H1 (cell line): ENCODE results near the gene TMEM86B. TPM values are rescaled to one million over a fixed set of nuclear protein-coding genes. Genes with fewer than 3 reads are reported as not detected.

Experiments used
- CTCF ChIA-PET: fragments of 300-600 bp; sonication (Branson Sonifier 250); formaldehyde crosslinking; loops from one replicate; lab custom pipeline; 2021; ENCODE audit not compliant: partially characterized antibody; lab: Charles Lee
- POLR2A ChIA-PET: fragments of 300-600 bp; sonication (Branson Sonifier 250); formaldehyde crosslinking; loops from one replicate; lab custom pipeline; 2021; ENCODE audit warnings: inconsistent platforms; ENCODE audit not compliant: partially characterized antibody; lab: Charles Lee
- DNase-seq, 2 experiments: peaks; one replicate each; pipeline versions ENCODE4 v3.0.0 to v3.0.0-alpha.2; 2010 to 2022; ENCODE audit warnings: low spot score in 2 of 2, low read depth in 1 of 2, mixed read lengths in 1 of 2
- FAIRE-seq: peaks from 2 replicates; lab custom pipeline; 2011; peaks lifted over from hg19 to GRCh38; lab: Jason Lieb, UNC
- H2AFZ ChIP-seq: 2 replicates; pipeline ENCODE4 v1.8.1; 2012; ENCODE audit warnings: low read length, inconsistent platforms
- H2AK5ac ChIP-seq: 2 replicates; pipeline ENCODE4 v1.6.1; 2013; ENCODE audit warnings: low read depth, low read length
- H2BK120ac ChIP-seq: replicated peaks from 2 replicates; pipeline ENCODE3; 2013; ENCODE audit warnings: low read depth, low read length, inconsistent platforms
- H2BK12ac ChIP-seq: 2 replicates; pipeline ENCODE4 v1.6.1; 2013; ENCODE audit warnings: low read depth, low read length
- H2BK15ac ChIP-seq: 2 replicates; pipeline ENCODE4 v1.6.1; 2013; ENCODE audit warnings: low read length
- H2BK20ac ChIP-seq: 2 replicates; pipeline ENCODE4 v1.6.1; 2013; ENCODE audit warnings: low read length
- H2BK5ac ChIP-seq: 2 replicates; pipeline ENCODE4 v1.6.1; 2013; ENCODE audit warnings: low read depth, low read length
- H3K14ac ChIP-seq: 2 replicates; pipeline ENCODE4 v1.6.1; 2013; ENCODE audit warnings: inconsistent platforms; ENCODE audit not compliant: insufficient read length
- H3K18ac ChIP-seq: 2 replicates; pipeline ENCODE4 v1.6.1; 2013; ENCODE audit warnings: low read length; ENCODE audit errors: extremely low read depth
- H3K23ac ChIP-seq: 2 replicates; pipeline ENCODE4 v1.6.1; 2013; ENCODE audit warnings: inconsistent platforms; ENCODE audit not compliant: insufficient read length
- H3K23me2 ChIP-seq: 2 replicates; pipeline ENCODE4 v1.6.1; 2013; ENCODE audit warnings: low read depth, low read length
- H3K27ac ChIP-seq: 2 replicates; pipeline ENCODE4 v1.6.1; 2011; ENCODE audit warnings: low read depth, low read length, inconsistent platforms
- H3K27me3 ChIP-seq, 4 experiments: replicated peaks in 1 of 4; 1 replicate in 1 of 4; 2 replicates in 3 of 4; pipeline versions ENCODE4 v1.6.1 to v1.8.1; 2011 to 2013; ENCODE audit warnings: low read length in 3 of 4, mild to moderate bottlenecking in 3 of 4, inconsistent platforms in 2 of 4, mixed read lengths in 2 of 4, moderate library complexity in 1 of 4; ENCODE audit not compliant: control insufficient read depth in 3 of 4, insufficient read depth in 3 of 4; ENCODE audit errors: extremely low read depth in 1 of 4
- H3K36me3 ChIP-seq, 4 experiments: 2 replicates each; pipeline versions ENCODE4 v1.6.1 to v1.8.1; 2011 to 2013; ENCODE audit warnings: mild to moderate bottlenecking in 4 of 4, low read length in 3 of 4, moderate library complexity in 2 of 4, control low read depth in 1 of 4, inconsistent platforms in 1 of 4; ENCODE audit not compliant: insufficient read depth in 4 of 4, control insufficient read depth in 2 of 4
- H3K4ac ChIP-seq: replicated peaks from 2 replicates; pipeline ENCODE3; 2013; ENCODE audit warnings: low read length, low read depth, mixed read lengths, inconsistent platforms; ENCODE audit not compliant: insufficient read length
- H3K4me1 ChIP-seq, 4 experiments: replicated peaks in 1 of 4; 1 replicate in 1 of 4; 2 replicates in 3 of 4; pipeline versions ENCODE4 v1.6.1 to v1.8.1; 2011 to 2013; ENCODE audit warnings: low read length in 3 of 4, inconsistent platforms in 2 of 4, mixed read lengths in 1 of 4; ENCODE audit not compliant: insufficient read depth in 4 of 4, control insufficient read depth in 3 of 4
- H3K4me2 ChIP-seq, 2 experiments: 2 replicates each; pipeline versions ENCODE4 v1.6.1 to v1.8.1; 2011 to 2013; ENCODE audit warnings: low read depth in 2 of 2, low read length in 2 of 2, control low read depth in 1 of 2, inconsistent platforms in 1 of 2, mild to moderate bottlenecking in 1 of 2; ENCODE audit not compliant: insufficient read depth in 1 of 2
- H3K4me3 ChIP-seq, 4 experiments: fragments of 200-600, 300-600 bp in 1 of 4; sonication (generic), shearing (Covaris generic), sonication (Bioruptor Twin) in 1 of 4; 2 replicates each; pipeline versions ENCODE4 v1.5.1 to v1.8.1; 2011 to 2016; ENCODE audit warnings: low read length in 4 of 4, low read depth in 3 of 4, control low read depth in 2 of 4, inconsistent platforms in 2 of 4, mild to moderate bottlenecking in 2 of 4, mixed read lengths in 1 of 4, moderate library complexity in 1 of 4; ENCODE audit not compliant: insufficient read depth in 2 of 4; ENCODE audit errors: extremely low read depth in 1 of 4
- H3K56ac ChIP-seq: replicated peaks from 2 replicates; pipeline ENCODE3; 2013; ENCODE audit warnings: low read depth, mild to moderate bottlenecking, mixed read lengths, low read length, inconsistent platforms; ENCODE audit not compliant: insufficient read length
- H3K79me1 ChIP-seq: 2 replicates; pipeline ENCODE4 v1.6.1; 2013; ENCODE audit warnings: low read depth, low read length, control low read depth
- H3K79me2 ChIP-seq, 2 experiments: 2 replicates each; pipeline versions ENCODE4 v1.6.1 to v1.8.1; 2012 to 2013; ENCODE audit warnings: low read length in 2 of 2, mild to moderate bottlenecking in 2 of 2, inconsistent platforms in 1 of 2; ENCODE audit not compliant: insufficient read depth in 2 of 2, control insufficient read depth in 1 of 2
- H3K9ac ChIP-seq, 4 experiments: replicated peaks in 1 of 4; 1 replicate in 1 of 4; 2 replicates in 3 of 4; pipeline versions ENCODE4 v1.6.1 to v1.8.1; 2011 to 2013; ENCODE audit warnings: low read depth in 3 of 4, low read length in 3 of 4, control low read depth in 2 of 4, mild to moderate bottlenecking in 2 of 4, moderate library complexity in 2 of 4, inconsistent platforms in 1 of 4; ENCODE audit errors: extremely low read depth in 1 of 4
- H3K9me3 ChIP-seq, 2 experiments: 2 replicates each; pipeline versions ENCODE4 v1.6.1 to v1.8.1; 2012 to 2013; ENCODE audit warnings: mild to moderate bottlenecking in 2 of 2, moderate library complexity in 2 of 2, control low read depth in 1 of 2, inconsistent platforms in 1 of 2, low read depth in 1 of 2, low read length in 1 of 2, mixed read lengths in 1 of 2; ENCODE audit not compliant: insufficient read depth in 2 of 2
- H4K20me1 ChIP-seq, 2 experiments: replicated peaks in 1 of 2; 2 replicates each; pipeline versions ENCODE3 to v1.8.1; 2011 to 2013; ENCODE audit warnings: inconsistent platforms in 2 of 2, low read length in 2 of 2, mild to moderate bottlenecking in 1 of 2; ENCODE audit not compliant: insufficient read depth in 2 of 2, control insufficient read depth in 1 of 2
- H4K5ac ChIP-seq: 2 replicates; pipeline ENCODE4 v1.6.1; 2013; ENCODE audit warnings: low read length, low read depth, mixed read lengths, inconsistent platforms; ENCODE audit not compliant: insufficient read length
- H4K8ac ChIP-seq: 2 replicates; pipeline ENCODE4 v1.8.0; 2013; ENCODE audit warnings: mild to moderate bottlenecking, moderate library complexity, low read length, inconsistent platforms; ENCODE audit not compliant: insufficient read depth; ENCODE audit errors: extremely low read depth
- H4K91ac ChIP-seq: replicated peaks from 2 replicates; pipeline ENCODE3; 2013; ENCODE audit warnings: low read length, mixed read lengths, inconsistent platforms; ENCODE audit not compliant: insufficient read length
- NANOG ChIP-seq: IDR thresholded peaks from 2 replicates; pipeline ENCODE4 v1.6.1; 2011; ENCODE audit warnings: low read length, low read depth, mild to moderate bottlenecking, inconsistent platforms; ENCODE audit not compliant: insufficient read depth, poor library complexity, severe bottlenecking
- RBBP5 ChIP-seq: IDR thresholded peaks from 2 replicates; pipeline ENCODE4 v1.7.1; 2012; ENCODE audit warnings: low read depth, mild to moderate bottlenecking, inconsistent platforms, low read length, moderate library complexity, borderline replicate concordance
- SIX5 ChIP-seq: IDR thresholded peaks from 2 replicates; pipeline ENCODE4 v1.6.1; 2011; ENCODE audit warnings: mild to moderate bottlenecking, low read depth, low read length
- SP2 ChIP-seq: IDR thresholded peaks from 2 replicates; pipeline ENCODE4 v1.6.1; 2012; ENCODE audit warnings: mild to moderate bottlenecking, low read length, inconsistent platforms
- WGBS, 2 experiments: shearing (Covaris generic) in 1 of 2; methylation state at CpG; one replicate each; pipeline versions ENCODE4 v1.1.6 to v1.1.7; 2013 to 2015; ENCODE audit warnings: low lambda C conversion rate in 2 of 2, mixed read lengths in 2 of 2, inconsistent platforms in 1 of 2, low coverage in 1 of 2, missing lambda C conversion rate in 1 of 2; ENCODE audit not compliant: insufficient replicate concordance in 2 of 2, insufficient coverage in 1 of 2, insufficient read length in 1 of 2; ENCODE audit errors: extremely low coverage in 1 of 2, missing lambda C conversion rate in 1 of 2; 5-methylcytosine and 5-hydroxymethylcytosine counted together
- polyA plus RNA-seq, 7 experiments: library from polyadenylated mRNA; depleted of rRNA in 3 of 7; stranded (reverse) in 5 of 7; unstranded in 2 of 7; fragments of >200 nt in 5 of 7; fragments of 200-250 nt in 2 of 7; gene quantifications; 1 replicate in 5 of 7; 2 replicates in 1 of 7; 4 replicates in 1 of 7; pipeline versions ENCODE4 v1.2.1 to v1.2.3, GENCODE V29; 2011 to 2013; ENCODE audit warnings: missing spikeins in 2 of 7, mixed read lengths in 2 of 7
- total RNA-seq: library from RNA; stranded (reverse); fragmentation: NEBNext Ultra II Directional; extraction: Animal tissue kit (Norgen Biotek cat#: 25700); gene quantifications from 2 replicates; pipeline ENCODE4 v1.2.1, GENCODE V29; 2021

The TMEM86B gene
- total and polyA plus RNA-seq, 2 of the 8 experiments (the other 6 are each of a cell fraction or from before 2014, with no cell fraction given), result 2.0 to 2.9 TPM

DNA sequence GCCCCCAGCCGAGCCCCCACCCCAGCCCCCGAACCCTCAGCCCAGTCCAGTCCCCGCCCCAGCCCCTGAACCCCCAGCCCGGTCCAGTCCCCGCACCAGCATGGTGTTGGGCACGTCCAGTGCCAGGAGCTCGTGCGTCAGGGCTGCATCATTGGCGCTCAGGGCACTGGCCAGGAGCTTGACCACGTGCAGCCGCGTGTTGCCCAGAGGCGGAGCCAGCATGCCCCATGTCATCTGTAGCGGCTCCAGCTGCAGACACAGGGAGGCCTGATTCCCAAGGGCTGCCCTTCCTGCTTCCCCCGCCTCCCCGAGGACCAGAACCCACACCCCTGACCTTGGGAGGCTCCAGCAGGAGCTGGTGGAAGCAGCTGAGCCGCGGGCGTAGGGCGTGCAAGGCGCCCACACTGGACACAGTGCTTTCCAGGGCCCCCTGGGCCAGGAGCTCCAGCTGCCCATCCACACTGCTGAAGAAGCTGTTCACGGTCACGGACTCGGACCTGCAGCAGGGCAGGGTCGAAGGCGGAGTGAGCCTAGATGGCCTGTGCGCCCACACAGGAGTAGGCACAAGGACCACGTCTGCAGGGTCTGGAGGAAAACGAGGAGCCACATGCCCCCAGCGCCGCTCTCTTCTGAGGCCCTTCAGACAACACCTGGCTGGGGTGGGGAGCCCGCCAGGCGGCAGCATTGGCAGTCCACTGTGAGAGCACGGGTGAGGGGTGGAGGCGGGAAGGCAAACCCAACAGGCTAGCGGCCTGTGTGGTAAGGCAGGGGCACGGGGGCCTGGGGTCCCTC, 12.8 kb upstream of the TMEM86B start:
- Histone ChIP-seq H4K20me1 (peaks cover 0 to 16% of the 10 kb centered on the region in 2 experiments), H2AK5ac (no peak overlapping the region), H3K4me3 (no peak overlapping the region), H3K79me2 (no peaks in the 10 kb centered on the region), H4K8ac (no peak overlapping the region; the same call in 1 of the 2 replicates), H4K5ac (no peak overlapping the region), H3K4ac (no peak overlapping the region), H3K79me1 (no peaks in the 10 kb centered on the region; the same call in 1 of the 2 replicates), H2AFZ (no peak overlapping the region), H3K27ac (no peak overlapping the region), H3K27me3 (no peaks in the 10 kb centered on the region), H3K4me1 (no peaks in the 10 kb centered on the region), H4K91ac (no peak overlapping the region), H3K9ac (no peak overlapping the region), H3K36me3 (peaks cover 15 to 63% (median 47%) of the 10 kb centered on the region in 4 experiments), H3K23me2 (no peaks in the 10 kb centered on the region), H3K14ac (no peak overlapping the region), H3K9me3 (no peaks in the 10 kb centered on the region), H2BK15ac (no peak overlapping the region), H3K56ac (no peak overlapping the region), H3K23ac (no peak overlapping the region), H3K4me2 (no peak overlapping the region), H2BK12ac (no peak overlapping the region), H2BK20ac (no peak overlapping the region), H3K18ac (no peak overlapping the region), H2BK120ac (no peak overlapping the region), H2BK5ac (peak overlapping the region; percentile 16; the same call in 1 of the 2 replicates)
- DNase-seq (no peak), FAIRE-seq (no peak)
- WGBS, 2 experiments, result 96% methylated on average over 26 of the region's 37 CpGs; no CpG with 5 or more reads in 1 of the 2 experiments
- ChIA-PET POLR2A (interaction anchor here (0.7 to 2.1 kb wide), 4 partner anchors 13 to 146 kb away, joined by 3 to 7 read pairs (median 4); no protein-coding TSS in a partner anchor), CTCF (interaction anchor here (1.1 to 8.4 kb wide), 5 partner anchors 9 to 101 kb away, joined by 3 to 32 read pairs (median 4); no protein-coding TSS in a partner anchor)
- TF ChIP-seq RBBP5, result no peak
- TF ChIP-seq NANOG, result no peak
- no peak for TF ChIP-seq SP2
- no peak for TF ChIP-seq SIX5
